GM19452 (cell line): ENCODE measurements around the gene IFNG.
"Not testable (repeated sequence)": the region's sequence is repeated elsewhere in the genome, so short reads cannot be mapped to it uniquely, and the experiment has no call there.

Experiments
- ATAC-seq: cut with Tn5 transposase; IDR thresholded peaks from one replicate; pipeline ENCODE4 v1.9.1; 2021; ENCODE audit not compliant: unreplicated experiment

The IFNG gene

DNA sequence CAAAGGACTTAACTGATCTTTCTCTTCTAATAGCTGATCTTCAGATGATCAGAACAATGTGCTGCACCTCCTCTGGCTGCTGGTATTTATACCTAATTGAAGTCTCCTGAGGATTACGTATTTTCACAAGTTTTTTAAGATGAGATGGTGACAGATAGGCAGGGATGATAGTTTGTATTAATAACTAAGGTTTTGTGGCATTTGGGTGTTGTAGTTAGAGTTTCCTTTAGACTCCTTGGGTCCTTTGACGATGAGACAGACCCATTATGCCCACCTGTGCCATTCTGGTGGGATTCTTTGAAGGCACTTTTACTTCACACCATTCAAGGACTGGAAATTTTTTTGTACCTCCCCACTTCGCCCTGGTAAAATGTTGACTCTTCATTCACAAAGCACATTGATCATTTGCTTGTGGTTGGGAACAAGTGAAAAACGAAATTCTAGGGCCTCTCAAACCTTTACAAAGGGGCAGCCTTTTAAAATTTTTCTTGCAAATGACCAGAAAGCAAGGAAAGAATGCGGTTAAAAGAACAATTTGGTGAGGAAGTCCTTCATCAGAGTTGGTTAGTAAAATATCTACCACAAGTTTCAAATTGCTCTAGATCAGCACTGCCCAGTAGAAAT, at the start of gene IFNG:
IFNG (minus strand) TSS at position 60 of the 624 bp plus-strand sequence. CDS start 125 bp downstream, outside the sequence.
- ATAC-seq: peak; percentile 51

DNA sequence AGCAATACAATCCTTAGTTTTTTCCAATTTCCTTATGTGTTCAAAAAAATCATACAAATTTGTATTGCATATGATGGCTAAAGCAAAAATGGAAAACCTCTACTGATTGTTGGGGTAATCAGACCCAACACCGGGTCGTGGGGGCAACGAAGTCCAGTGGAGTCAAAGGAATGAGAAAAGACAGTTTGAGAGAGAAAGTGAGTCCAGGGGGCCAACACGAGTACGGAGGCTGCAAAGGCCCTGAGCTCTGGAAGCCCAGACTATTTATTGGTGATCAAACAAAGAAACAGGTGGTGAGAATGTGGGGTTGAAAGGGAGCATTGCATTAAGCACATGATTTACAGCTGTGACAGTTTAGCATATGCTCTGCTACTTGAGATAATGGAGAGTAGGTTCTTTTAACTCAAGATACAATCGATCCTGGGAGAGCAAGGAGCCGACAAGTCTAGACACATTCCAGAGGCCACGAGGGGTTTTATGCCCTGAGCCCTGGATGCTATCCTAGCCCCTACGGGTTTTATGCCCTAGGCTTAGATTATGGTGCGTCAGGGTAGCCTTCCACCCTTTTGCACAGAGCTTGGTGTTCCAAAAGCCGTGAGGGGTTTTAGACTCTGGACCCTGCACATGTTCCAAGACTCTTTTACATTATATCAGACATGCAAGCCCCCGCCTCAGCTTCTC, 49.6 kb upstream of the IFNG start:
- not testable (repeated sequence) for ATAC-seq

DNA sequence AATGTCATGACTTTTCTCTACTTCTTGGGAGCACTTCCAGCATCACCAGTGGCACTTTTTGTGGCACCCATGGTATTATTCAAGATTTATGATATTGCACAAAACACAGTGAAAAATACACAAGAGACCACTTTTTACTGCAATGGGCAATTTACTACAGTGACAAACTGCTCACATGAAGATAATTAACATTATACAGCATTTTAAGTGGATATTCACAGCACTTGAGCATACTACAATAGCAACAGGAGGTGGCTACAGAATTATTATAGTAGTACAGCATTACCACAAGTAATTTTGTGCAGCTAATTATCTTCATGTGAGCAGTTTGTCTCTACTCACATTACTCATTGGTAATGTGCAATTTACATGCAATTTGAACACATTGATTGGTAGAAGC, 47.7 kb upstream of the IFNG start:
- ATAC-seq: no peak

DNA sequence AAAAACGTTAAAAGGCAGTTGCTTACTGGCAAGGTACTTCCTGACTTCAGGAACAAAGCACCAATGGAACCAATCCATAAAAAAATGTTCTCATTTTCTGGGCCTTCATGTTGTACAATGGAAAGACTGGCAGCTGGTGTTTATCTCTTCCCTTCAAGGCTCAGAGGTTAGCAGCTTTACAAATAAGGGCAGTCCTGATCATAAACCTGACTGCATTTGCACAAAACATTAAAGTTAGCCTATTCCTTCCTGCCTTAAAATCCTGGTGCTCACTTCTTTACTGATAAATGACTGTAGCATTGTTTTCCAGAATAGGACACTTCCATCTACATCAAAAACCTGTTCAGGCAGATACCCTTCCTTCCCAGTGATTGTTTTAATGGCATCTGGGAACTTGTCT, 46.9 kb upstream of the IFNG start:
- no peak for ATAC-seq

DNA sequence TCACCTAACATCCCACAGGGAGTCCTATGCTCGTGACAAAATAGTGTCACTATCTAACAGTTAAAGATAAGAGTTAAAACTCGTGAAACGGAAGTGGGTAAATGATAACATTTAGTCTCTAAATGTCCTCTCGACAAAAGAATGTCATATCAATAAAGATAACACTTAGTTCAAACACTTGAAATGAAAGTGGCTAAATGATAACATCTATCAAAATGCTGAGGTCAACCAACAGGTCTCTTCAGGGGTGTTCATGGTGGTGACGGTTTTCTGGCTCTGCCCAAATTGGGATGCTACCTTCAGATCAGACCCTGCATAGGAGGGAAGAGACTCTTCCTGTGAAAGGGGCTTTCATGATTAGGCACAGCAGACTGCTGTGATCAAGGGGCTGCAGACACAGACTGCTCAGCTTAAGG, 43.9 kb upstream of the IFNG start:
- ATAC-seq: no peak

DNA sequence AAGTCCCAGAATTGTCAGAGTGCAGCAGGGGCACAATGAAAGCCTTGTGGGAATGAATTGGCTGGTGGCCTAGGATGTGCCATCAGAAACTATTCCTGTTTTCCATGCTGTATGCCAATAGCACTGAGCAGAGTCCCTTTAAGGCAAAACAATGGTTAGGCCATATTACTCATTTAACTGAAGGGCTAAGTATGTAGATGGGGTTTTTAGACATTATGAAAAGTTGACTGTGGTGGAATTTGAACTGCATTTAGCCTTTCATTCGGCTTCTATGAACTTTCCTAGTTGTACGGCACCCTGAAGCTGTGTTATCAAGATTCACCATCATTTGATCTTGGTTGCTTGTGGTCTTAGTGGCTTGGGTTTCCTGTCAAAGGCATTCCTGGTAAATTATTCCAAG, 41.3 kb upstream of the IFNG start:
- ATAC-seq: no peak

DNA sequence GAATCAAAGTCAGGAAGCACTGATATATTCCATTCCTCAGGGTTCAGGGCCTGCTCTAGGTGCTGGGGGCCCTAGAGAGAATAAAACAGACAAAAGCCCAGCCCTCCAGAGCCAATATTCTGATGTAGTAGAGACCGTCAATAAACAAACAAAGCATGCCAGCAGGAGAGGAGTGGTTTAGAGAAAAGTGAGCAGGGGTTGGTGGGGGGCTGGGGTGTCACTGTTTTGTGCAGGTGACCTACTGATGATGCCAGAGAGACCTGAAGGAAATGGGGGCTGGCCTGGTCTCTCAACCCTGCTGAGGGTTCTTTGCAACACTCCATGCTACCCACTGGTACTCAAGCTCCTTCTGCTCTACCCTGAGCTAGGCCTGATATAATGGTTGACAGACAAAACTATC, 39.6 kb upstream of the IFNG start:
- ATAC-seq: no peak

DNA sequence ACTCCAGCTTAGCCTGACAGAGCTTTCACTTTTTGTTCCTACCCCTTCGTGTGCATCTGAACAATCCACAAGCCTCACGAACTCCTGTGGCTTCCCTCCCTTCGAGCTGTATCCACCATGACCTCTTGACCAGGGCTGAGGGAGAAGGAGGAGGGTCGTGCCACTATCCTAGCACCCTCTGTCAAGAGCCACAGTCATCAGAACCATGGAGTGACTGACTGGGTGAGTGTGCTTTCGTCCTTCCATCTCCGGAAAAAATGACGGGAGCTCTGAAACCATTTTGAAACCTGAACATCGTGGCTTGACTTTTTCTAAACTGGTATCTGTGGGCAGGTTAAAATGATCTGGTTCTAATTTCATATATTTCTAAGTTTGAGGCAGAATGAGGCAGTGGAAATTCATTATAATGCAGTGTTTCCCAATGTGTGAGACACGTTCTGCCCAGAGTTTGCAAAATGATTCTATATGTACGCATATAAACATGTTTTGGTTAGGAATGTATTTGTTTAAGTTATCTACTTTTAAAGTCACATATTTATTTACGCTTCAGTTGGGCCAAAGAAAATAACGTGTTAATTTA, 39.1 kb upstream of the IFNG start:
- no peak for ATAC-seq

DNA sequence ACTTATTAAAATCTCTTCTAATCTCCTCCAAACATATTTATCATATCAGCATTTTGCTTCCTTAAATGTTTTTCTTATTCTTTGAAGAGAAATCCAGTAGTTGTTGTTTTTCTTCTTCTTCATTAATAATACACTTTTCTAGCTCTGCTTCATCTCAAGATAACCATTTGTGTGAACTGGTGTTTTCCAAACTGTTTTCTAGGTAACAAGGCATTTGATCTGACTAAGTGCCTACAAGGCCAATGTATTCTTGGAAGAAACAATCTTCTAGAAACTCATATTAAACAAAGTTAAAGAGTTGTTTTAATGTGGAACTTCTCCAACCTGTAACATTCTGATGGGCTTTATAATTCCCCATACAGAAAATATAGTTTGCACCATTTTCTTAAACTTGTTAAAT, 30.8 kb upstream of the IFNG start:
- ATAC-seq: no peak

DNA sequence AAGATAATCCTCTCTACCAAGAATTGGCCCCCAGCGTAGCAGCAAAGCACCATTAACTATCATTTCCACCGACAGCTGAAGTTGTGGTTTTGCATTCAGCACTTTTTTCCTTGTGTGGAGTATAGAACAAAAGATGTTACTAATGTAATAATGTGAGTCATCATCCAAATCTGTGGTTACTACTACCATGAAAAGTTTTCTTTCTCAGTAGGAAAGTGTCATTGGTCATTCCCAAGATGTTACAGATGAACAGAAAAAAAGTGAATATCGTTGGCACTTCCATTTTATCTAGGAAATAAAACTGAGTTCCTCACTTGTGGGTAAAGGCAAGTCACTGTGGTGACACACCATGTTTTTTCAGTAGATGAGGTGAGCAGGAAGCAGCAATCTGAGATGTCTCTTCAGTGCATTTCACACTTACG, 30.3 kb upstream of the IFNG start:
- ATAC-seq: no peak

DNA sequence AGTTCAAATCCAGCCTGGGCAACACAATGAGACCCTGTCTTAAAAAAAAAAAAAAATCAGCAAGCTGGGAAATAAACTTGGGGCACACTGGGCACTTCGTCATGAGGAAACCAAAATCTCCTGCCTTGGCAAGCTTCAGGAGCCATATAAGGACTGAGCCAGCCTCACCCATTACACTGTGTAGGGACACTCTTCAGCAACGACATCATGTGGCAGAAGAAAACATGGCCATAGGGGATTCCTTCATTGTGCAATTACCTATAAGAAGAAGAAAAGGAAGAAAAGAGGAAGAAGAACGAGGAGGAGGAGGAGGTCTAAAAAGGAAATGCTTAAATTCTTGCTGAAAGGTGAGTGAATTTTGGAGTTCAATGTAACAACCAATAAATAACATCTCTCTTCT, 26.1 kb upstream of the IFNG start:
- no peak for ATAC-seq

DNA sequence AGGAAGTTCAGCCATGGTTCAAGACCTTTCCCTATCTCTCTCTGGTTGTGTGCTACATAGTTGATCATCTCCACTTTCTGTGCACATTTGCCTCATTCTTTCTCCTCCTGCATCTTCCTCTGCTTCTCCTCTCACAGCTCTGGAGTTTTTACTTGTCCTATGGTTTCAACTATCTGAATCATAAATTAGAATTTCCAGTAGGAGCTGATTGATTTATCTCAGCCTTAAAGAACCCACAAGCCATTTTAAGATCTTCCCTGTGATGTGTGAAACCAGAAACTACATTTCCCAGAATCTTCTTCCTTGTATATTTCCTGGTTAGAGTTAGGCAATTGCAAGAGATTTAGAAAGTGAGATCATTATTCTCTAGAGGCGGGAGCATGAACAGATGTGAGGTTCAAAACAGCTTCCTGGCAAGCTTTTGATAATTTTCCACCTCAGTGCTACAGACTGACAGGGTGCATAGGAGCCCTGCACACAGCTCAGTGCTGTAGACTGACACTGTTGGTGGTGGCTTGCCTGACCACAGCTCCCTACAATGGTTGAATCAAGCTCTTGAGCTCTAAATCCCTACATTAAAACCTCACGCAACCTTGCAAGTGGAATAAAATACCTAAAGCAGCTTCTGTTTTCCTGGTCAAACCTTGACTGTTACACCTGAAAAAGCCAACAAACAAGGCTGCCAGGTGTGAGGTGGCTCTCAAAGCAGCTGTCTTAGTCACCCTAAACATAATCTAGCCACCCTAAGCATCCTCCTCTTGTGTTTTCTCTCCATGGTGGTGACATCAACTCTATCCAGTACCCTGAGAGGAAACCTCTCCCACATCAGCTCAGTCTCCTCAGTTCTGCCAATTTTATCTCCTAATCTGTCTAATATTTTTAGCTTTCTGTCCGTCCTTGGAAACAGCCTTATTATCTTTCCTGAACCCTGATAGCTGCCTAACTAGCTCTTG, 21.5 kb upstream of the IFNG start:
- ATAC-seq: peak; percentile 90

DNA sequence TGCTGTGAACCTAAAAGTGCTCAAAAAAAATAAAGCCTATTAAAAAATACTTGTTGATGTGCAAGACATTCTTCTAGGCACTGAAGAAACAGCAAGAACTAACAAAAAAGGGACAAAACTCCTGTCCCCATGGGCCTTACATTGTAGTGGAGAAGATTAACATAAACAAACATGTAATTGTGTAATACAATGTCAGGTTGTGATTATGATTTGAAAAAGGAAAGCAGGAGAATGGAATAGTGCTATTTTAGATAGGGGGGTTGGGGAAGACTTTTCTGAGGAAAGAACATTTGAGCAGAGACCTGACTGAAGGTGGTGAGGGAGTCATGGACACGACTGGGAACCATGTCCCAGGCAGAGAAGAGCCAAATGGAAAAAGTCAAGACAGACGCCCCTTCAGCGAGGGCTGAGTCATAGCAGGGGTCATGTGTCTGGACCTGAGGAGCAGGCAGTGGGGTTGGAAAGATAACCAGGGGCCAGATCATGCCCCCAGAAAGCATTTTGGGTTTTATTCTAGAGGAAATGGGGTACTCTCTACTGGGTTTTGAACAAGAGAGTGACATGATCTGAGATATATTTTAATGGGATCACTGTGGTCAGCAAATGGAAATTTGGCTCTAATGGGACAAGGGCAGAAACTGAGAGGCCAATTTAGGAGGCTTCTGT, 19.4 kb upstream of the IFNG start:
- no peak for ATAC-seq

DNA sequence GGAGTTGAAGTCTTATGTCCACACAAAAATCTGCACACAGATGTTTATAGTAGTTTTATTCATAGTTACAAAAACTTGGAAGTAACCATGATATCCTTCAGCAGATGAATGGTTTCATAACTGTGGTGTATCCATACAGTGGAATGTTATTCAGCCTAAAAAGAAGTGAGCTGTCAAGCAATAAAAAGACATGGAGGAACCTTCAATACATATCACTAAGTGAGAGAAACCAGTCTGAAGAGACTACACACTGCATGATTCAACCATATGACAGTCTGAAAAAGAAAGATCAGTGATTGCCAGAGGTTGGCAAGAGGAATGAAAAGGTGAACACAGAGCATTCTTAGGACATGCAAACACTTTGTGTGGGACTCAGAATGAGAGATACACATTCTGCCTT, 18.6 kb upstream of the IFNG start:
- ATAC-seq: no peak

DNA sequence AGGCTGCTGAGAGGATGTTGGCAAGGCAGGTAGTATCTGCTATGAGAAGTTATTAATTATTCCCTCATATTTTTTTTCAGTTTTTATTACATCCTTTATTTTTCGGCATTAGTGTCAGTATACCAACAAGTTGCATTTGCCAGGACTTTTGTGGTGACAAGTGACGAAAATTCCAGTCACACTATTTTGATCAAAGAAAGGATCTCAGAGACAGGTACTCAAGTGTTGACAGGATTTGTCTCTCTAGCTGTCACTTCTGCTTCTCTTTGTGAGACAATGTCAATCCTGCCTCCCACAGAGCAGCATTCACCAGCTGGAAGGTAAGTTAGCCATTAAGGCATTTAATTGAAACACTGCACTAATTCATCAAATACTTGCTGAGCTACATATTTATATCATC, 18.0 kb upstream of the IFNG start:
- no peak for ATAC-seq

DNA sequence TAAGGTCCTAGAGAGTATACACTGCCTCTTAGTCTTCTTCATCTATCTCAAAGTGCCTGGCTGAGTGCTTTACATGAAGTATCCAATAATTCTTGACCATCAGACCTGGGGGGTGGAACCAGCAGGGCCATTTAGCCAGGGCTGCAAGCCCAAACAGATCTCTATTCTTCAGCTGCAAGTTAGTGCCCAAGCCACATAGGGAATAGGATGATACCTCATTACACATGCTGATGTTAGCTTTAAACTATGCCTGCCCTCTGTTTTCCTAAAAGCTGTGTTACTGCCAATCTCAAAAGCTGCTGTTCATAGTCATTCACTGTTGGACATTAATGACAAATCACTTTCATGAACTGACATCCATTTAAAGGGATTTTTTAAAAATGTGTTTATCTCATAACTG, 16.7 kb upstream of the IFNG start:
- no peak for ATAC-seq

DNA sequence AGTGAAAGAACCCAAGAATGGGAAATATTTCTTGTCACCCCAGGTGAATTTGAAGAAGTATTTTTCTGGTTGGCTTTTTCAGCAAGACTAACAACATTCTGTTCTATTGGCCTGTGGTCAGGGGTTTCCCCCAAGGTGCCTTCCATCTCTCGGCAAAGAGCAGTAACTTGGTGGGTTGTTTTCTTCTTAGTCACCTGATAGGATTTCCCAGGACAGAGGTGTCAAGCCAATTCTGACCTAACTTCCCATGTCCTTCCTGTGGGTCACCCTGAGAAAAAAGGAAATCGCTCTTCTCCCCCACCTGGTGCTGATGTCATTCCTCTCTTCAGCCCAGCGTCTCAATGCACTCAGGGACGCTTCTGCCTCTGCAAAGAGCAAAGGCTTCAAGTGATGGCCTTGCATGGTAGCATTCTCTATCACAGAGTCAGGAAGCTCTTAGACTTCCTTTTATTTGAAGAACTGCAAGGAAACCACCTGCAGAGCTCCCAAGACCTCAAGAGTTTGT, 16.1 kb upstream of the IFNG start:
- peak; percentile 93 for ATAC-seq

DNA sequence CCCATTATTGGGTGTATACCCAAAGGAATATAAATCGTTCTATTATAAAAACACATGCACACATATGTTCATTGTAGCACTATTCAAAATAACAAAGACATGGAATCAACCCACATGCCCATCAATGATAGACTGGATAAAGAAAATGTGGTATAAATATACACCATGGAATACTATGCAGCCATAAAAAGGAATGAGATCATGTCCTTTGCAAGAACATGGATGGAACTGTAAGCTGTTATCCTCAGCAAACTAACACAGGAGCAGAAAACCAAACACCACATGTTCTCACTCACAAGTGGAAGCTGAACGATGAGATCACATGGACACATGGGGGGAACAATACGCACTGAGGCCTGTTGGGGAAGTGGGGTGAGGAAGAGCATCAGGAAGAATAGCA, 15.2 kb upstream of the IFNG start:
- ATAC-seq: not testable (repeated sequence)

DNA sequence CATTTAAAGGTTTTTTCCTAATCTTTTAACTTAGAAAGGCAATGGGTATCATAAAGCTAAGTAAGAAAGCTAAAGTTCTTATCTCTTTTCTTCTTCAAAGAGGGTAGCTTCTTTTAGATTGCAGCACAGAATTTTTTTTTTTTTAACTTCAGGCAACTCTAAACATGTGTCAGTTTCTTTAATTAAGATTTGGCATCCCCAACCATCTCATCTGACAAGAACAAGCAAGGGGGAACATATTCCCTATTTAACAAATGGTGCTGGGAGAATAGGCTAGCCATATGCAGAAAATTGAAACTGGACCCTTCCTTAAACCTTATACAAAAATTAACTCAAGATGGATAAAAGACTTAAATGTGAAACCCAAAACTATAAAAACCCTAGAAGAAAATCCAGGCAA, 14.3 kb upstream of the IFNG start:
- no peak for ATAC-seq

DNA sequence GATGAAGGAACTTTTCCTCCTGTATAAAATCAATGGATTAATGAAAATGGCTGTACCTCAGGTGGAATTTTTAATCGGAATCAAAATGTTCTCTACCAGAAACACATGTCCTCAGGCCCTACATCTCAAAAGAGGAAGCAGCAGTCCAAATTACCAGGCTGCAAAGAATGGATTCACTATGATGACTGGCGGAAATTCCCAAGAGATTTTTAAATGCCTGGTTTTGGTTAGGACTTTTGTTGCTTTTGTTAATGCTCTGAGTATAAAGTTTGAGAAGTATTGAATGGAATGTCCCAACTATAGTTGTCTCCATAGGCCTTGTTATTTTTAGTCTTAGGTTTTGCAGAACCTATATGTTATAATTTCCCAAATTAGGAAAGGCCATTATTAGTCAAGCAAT, 11.2 kb upstream of the IFNG start:
- no peak for ATAC-seq
